Lung microvascular endothelial cell (primary cell): ENCODE measurements around the gene RNF26. TPM values are rescaled to one million over a fixed set of nuclear protein-coding genes. Genes with fewer than 3 reads are reported as not detected.
A peak's percentile ranks its signal among the peaks of the same experiment; 100 is the strongest.

ENCODE experiments used
- DNase-seq, 2 donors: peaks; one replicate each; pipeline versions ENCODE4 v3.0.0 to v3.0.0-alpha.2; 2010; ENCODE audit warnings: low read depth in 2 of 2
- total RNA-seq: library from RNA; depleted of rRNA; stranded (reverse); fragments of >200 nt; gene quantifications from 2 replicates; pipeline ENCODE4 v1.2.1, GENCODE V29; 2014

Gene RNF26
- total RNA-seq: 2.6 and 2.8 TPM in 2 replicates

- peak; percentile 98 to 99 for DNase-seq
These were observed at the start of gene RNF26 for GRCh38 chr11:119334174-119334930. RNF26 (plus strand) TSS chr11:119334527; CDS start chr11:119335123, 596 bp downstream.

- no peak for DNase-seq
These were observed 48.9 kb upstream of the RNF26 start for GRCh38 chr11:119285431-119285830.

- DNase-seq: no peak
These were observed 46.1 kb upstream of the RNF26 start for GRCh38 chr11:119288219-119288618.

GRCh38 chr11:119290894-119291497 lies 43.3 kb upstream of the RNF26 start:
- no peak for DNase-seq

- DNase-seq: no peak
These were observed 40.9 kb upstream of the RNF26 start for GRCh38 chr11:119293461-119293860.

- no peak for DNase-seq
These were observed 39.1 kb upstream of the RNF26 start for GRCh38 chr11:119295178-119295577.

- DNase-seq: no peak
These were observed 36.4 kb upstream of the RNF26 start for GRCh38 chr11:119297938-119298337.

GRCh38 chr11:119298726-119299125 lies 35.6 kb upstream of the RNF26 start:
- DNase-seq: no peak

- no peak for DNase-seq
These were observed 34.9 kb upstream of the RNF26 start for GRCh38 chr11:119299416-119299815.

GRCh38 chr11:119300198-119300964 lies 33.9 kb upstream of the RNF26 start:
- DNase-seq: no peak

- no peak for DNase-seq
These were observed 31.1 kb upstream of the RNF26 start for GRCh38 chr11:119303227-119303718.

GRCh38 chr11:119305556-119306372 lies 28.6 kb upstream of the RNF26 start:
- DNase-seq: no peak

GRCh38 chr11:119306373-119306890 lies 27.9 kb upstream of the RNF26 start:
- peak in 1 of 2 donors; percentile 66 for DNase-seq

- DNase-seq: peak in 1 of 2 donors; percentile 50
These were observed 27.1 kb upstream of the RNF26 start for GRCh38 chr11:119307219-119307618.

- DNase-seq: no peak
These were observed 26.4 kb upstream of the RNF26 start for GRCh38 chr11:119307974-119308373.

GRCh38 chr11:119309411-119309810 lies 24.9 kb upstream of the RNF26 start:
- DNase-seq: no peak

- no peak for DNase-seq
These were observed 24.2 kb upstream of the RNF26 start for GRCh38 chr11:119309953-119310681.

GRCh38 chr11:119310682-119311052 lies 23.7 kb upstream of the RNF26 start:
- no peak for DNase-seq

GRCh38 chr11:119314726-119315125 lies 19.6 kb upstream of the RNF26 start:
- DNase-seq: no peak
